Measurements from ENCODE around the gene ZSWIM3.

DNA sequence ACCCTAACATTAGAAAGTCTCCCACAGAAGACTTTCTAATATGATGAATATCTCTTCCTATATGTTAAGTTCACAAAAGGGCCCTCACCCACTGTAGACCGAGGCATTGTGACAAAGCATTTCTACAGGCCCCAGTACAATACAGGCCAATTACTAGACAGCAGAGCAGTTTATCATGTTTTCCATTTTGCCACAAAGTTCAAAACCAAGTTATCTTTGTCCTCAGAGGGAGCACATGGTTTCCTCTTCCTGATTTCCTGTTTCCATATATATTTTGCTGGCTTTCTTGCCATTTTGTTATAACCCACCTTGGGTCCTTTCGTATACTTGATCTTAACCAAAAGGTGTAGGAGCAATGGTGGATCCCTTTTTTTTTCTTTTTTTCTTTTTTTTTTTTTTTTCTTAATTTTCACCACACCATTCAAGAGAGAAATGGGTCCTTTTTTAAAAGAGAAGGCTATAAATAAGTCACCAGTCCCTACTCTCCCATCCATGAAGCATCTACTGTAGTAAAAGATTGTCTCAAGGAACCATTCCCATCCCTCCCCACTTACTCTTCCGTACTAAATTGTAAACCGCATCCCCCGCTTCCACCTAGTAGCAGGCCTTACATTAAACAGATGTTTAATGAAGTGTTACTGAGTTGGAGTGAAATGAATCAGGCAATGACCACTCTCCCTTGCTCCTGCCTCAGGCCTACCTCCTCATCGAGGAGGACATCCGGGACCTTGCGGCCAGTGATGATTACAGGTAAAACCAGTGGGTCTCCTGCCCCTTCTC, 47.0 kb upstream of the ZSWIM3 start:
- no peak for TF ChIP-seq EZH2phosphoT487 (IDR thresholded peaks at IDR 0.05; ENCODE audit: low read depth)
- TF ChIP-seq, protein P1, sequence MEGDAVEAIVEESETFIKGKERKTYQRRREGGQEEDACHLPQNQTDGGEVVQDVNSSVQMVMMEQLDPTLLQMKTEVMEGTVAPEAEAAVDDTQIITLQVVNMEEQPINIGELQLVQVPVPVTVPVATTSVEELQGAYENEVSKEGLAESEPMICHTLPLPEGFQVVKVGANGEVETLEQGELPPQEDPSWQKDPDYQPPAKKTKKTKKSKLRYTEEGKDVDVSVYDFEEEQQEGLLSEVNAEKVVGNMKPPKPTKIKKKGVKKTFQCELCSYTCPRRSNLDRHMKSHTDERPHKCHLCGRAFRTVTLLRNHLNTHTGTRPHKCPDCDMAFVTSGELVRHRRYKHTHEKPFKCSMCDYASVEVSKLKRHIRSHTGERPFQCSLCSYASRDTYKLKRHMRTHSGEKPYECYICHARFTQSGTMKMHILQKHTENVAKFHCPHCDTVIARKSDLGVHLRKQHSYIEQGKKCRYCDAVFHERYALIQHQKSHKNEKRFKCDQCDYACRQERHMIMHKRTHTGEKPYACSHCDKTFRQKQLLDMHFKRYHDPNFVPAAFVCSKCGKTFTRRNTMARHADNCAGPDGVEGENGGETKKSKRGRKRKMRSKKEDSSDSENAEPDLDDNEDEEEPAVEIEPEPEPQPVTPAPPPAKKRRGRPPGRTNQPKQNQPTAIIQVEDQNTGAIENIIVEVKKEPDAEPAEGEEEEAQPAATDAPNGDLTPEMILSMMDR (IDR thresholded peaks at IDR 0.05; ENCODE audit: low read depth, low read length) = no peak

All from OCI-LY3 (cell line).